Osteoblast (primary cell): ENCODE data around the gene SRF. TPM values are rescaled to one million over a fixed set of nuclear protein-coding genes. Genes with fewer than 3 reads are reported as not detected.

Source experiments
- DNase-seq: peaks from one replicate; pipeline ENCODE4 v3.0.0; 2011; ENCODE audit warnings: low spot score, mixed read lengths; ENCODE audit not compliant: insufficient read length; ENCODE audit errors: missing footprints
- H2AFZ ChIP-seq: 2 replicates; pipeline ENCODE4 v1.6.0; 2011; ENCODE audit warnings: mild to moderate bottlenecking, low read length
- H3K27ac ChIP-seq: 2 replicates; pipeline ENCODE4 v1.5.1; 2011; ENCODE audit warnings: mild to moderate bottlenecking, low read depth, low read length, moderate library complexity
- H3K27me3 ChIP-seq: 2 replicates; pipeline ENCODE4 v1.6.0; 2012; ENCODE audit warnings: mild to moderate bottlenecking, control low read depth, inconsistent platforms, low read length, moderate library complexity; ENCODE audit not compliant: insufficient read depth
- H3K36me3 ChIP-seq: 2 replicates; pipeline ENCODE4 v1.5.1; 2011; ENCODE audit warnings: mild to moderate bottlenecking, low read length, control low read depth, moderate library complexity; ENCODE audit not compliant: insufficient read depth
- H3K4me1 ChIP-seq: 2 replicates; pipeline ENCODE4 v1.5.1; 2011; ENCODE audit warnings: mild to moderate bottlenecking, low read length, control low read depth, moderate library complexity; ENCODE audit not compliant: insufficient read depth
- H3K4me2 ChIP-seq: 2 replicates; pipeline ENCODE4 v1.6.0; 2011; ENCODE audit warnings: mild to moderate bottlenecking, low read length; ENCODE audit not compliant: insufficient read depth
- H3K4me3 ChIP-seq: fragments of 200-600 bp; sonication (generic); 3 replicates; pipeline ENCODE4 v1.5.1; 2012; ENCODE audit warnings: mild to moderate bottlenecking, low read length, inconsistent platforms; ENCODE audit not compliant: insufficient read depth
- H3K79me2 ChIP-seq: 2 replicates; pipeline ENCODE4 v1.6.0; 2012; ENCODE audit warnings: mild to moderate bottlenecking, low read length, control low read depth, inconsistent platforms; ENCODE audit not compliant: insufficient read depth
- H3K9me3 ChIP-seq: 2 replicates; pipeline ENCODE4 v1.5.1; 2011; ENCODE audit warnings: low read depth, low read length, control low read depth
- H4K20me1 ChIP-seq: 2 replicates; pipeline ENCODE4 v1.6.0; 2012; ENCODE audit warnings: mild to moderate bottlenecking, low read length, control low read depth; ENCODE audit not compliant: insufficient read depth
- CTCF ChIP-seq: IDR thresholded peaks from 2 replicates; pipeline ENCODE4 v1.5.1; 2011; ENCODE audit warnings: mild to moderate bottlenecking, low read depth, low read length, moderate library complexity; ENCODE audit errors: extremely low read depth
- total RNA-seq: library from RNA; depleted of rRNA; stranded (reverse); fragments of >200 nt; gene quantifications from 2 replicates; pipeline ENCODE4 v1.2.3, GENCODE V29; 2012

SRF gene
- total RNA-seq, 1 donor, result 20.6 TPM

GRCh38 chr6:43196337-43196736, 25.3 kb downstream of the SRF start:
- peaks cover 38% of the 10 kb centered on the region for H3K36me3 ChIP-seq
- no peak overlapping the region for H3K4me3 ChIP-seq
- peak; percentile 49 for DNase-seq
- no peak overlapping the region for H2AFZ ChIP-seq
- H3K4me2 ChIP-seq, result no peak overlapping the region
- no peaks in the 10 kb centered on the region for H4K20me1 ChIP-seq
- H3K4me1 ChIP-seq, result no peaks in the 10 kb centered on the region
- H3K79me2 ChIP-seq, result no peaks in the 10 kb centered on the region
- no peaks in the 10 kb centered on the region for H3K9me3 ChIP-seq
- TF ChIP-seq CTCF, result no peak
- H3K27me3 ChIP-seq, result no peaks in the 10 kb centered on the region
- H3K27ac ChIP-seq, result no peak overlapping the region

GRCh38 chr6:43199912-43200311, 28.8 kb downstream of the SRF start:
- H3K79me2 ChIP-seq, result no peaks in the 10 kb centered on the region
- H3K27ac ChIP-seq, result no peak overlapping the region
- H3K9me3 ChIP-seq, result no peaks in the 10 kb centered on the region

GRCh38 chr6:43200541-43200940, 29.5 kb downstream of the SRF start:
- peak; percentile 19 for DNase-seq
- Histone ChIP-seq H3K4me3 (no peak overlapping the region), H3K27me3 (no peaks in the 10 kb centered on the region), H3K36me3 (peaks cover 29% of the 10 kb centered on the region), H3K4me2 (no peak overlapping the region), H2AFZ (no peak overlapping the region), H3K79me2 (no peaks in the 10 kb centered on the region), H3K4me1 (no peaks in the 10 kb centered on the region), H4K20me1 (no peaks in the 10 kb centered on the region), H3K27ac (no peak overlapping the region), H3K9me3 (no peaks in the 10 kb centered on the region)
- no peak for TF ChIP-seq CTCF

More at GRCh38 chr6:43199912-43200311, 28.8 kb downstream of the SRF start:
- H3K27me3 ChIP-seq, result no peaks in the 10 kb centered on the region
- no peak for TF ChIP-seq CTCF
- H3K4me1 ChIP-seq, result no peaks in the 10 kb centered on the region
- peaks cover 35% of the 10 kb centered on the region for H3K36me3 ChIP-seq
- no peak overlapping the region for H3K4me3 ChIP-seq
- DNase-seq, result peak; percentile 2
- H2AFZ ChIP-seq, result no peak overlapping the region
- H4K20me1 ChIP-seq, result no peaks in the 10 kb centered on the region
- no peak overlapping the region for H3K4me2 ChIP-seq

GRCh38 chr6:43202451-43202850, 31.4 kb downstream of the SRF start:
- peak; percentile 5 for DNase-seq
- Histone ChIP-seq H3K9me3 (no peaks in the 10 kb centered on the region), H3K27me3 (no peaks in the 10 kb centered on the region), H3K4me1 (no peaks in the 10 kb centered on the region), H2AFZ (no peak overlapping the region), H3K36me3 (peaks cover 28% of the 10 kb centered on the region), H3K27ac (no peak overlapping the region), H3K4me2 (no peak overlapping the region), H3K4me3 (no peak overlapping the region), H3K79me2 (no peaks in the 10 kb centered on the region), H4K20me1 (no peaks in the 10 kb centered on the region)
- TF ChIP-seq CTCF, result no peak
